Measurements from ENCODE around the gene RIC8B. TPM values are rescaled to one million over a fixed set of nuclear protein-coding genes. Genes with fewer than 3 reads are reported as not detected.

The RIC8B gene
- total and polyA plus RNA-seq, 2 of the 8 experiments (the other 6 are each of a cell fraction or from before 2014, with no cell fraction given), result 8.2 to 25.3 TPM

GRCh38 chr12:106871477-106871876 lies 97.0 kb downstream of the RIC8B start (continued):
- TF ChIP-seq RNF2 (IDR thresholded peaks at IDR 0.05; ENCODE audit: borderline replicate concordance, low read depth, low read length, missing control alignments, poor library complexity, severe bottlenecking), result no peak
